ENCODE results near the gene CCDC28B.
"Not testable (repeated sequence)": the region's sequence is repeated elsewhere in the genome, so short reads cannot be mapped to it uniquely, and the experiment has no call there.

Gene CCDC28B

DNA sequence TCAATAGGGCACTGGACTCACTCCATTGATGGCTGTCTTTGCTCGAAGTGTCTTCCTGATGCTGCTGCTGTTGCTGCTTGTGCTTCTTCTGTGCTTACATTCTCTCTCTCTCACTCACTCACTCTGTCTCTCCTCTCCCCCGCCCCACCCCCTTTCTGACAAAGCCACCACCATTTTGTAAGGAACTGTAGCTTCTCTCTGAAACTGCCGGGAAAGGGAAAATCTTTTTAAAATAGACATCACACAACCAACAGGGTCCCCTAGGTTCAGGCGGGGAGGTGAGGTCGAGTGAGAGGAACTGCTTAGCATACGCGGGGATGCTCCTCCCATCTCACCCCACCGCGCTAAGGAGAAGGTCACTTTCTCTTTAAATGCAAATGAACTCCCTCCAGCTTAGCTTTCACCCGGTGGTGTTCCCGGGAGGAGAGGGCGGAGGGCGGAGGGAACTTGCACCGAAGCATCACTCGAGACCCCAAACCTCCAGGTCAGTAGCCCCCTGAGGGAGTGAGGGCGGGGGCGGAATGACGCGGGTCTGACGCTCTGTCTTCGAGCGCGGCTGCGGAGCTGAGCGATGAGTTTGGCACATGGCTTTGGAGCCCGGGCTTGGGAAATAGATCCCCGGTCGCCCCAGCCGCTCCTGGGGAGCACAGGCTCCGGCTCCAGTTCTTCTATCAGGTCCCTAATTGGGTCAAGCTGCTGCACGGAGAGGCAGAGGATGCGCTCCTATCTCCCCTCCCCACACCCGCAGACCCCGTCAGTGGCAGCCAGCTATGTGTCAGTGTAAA lies at the start of gene CCDC28B:
Gene CCDC28B, plus strand, starts transcription at position 370 of the 785 bp plus-strand sequence. CDS start 1,341 bp downstream, outside the sequence.
- DNase-seq (ENCODE audit: low read depth), result no peak

DNA sequence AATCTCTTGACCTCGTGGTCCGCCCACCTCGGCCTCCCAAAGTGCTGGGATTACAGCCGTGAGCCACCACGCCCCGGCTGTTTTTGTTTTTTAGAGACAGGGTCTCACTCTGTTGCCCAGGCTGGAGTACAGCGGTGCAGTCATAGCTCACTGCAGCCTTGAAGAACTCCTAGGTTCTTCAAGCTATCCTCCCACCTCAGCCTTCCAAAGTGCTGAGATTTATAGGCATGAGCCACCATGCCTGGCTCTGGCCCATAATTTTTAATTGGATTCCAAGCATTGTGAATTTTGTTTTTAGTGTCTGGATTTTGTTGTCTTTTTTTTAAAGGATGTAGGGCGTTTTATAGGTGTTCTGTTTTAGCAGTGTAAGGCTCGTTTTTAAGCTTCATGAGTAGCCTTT lies 49.5 kb upstream of the CCDC28B start:
- DNase-seq (ENCODE audit: low read depth), result no peak
- no peak overlapping the region for H3K4me3 ChIP-seq (ENCODE audit: control insufficient read depth, low read depth, low read length)
- TF ChIP-seq, protein P1, sequence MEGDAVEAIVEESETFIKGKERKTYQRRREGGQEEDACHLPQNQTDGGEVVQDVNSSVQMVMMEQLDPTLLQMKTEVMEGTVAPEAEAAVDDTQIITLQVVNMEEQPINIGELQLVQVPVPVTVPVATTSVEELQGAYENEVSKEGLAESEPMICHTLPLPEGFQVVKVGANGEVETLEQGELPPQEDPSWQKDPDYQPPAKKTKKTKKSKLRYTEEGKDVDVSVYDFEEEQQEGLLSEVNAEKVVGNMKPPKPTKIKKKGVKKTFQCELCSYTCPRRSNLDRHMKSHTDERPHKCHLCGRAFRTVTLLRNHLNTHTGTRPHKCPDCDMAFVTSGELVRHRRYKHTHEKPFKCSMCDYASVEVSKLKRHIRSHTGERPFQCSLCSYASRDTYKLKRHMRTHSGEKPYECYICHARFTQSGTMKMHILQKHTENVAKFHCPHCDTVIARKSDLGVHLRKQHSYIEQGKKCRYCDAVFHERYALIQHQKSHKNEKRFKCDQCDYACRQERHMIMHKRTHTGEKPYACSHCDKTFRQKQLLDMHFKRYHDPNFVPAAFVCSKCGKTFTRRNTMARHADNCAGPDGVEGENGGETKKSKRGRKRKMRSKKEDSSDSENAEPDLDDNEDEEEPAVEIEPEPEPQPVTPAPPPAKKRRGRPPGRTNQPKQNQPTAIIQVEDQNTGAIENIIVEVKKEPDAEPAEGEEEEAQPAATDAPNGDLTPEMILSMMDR (IDR thresholded peaks at IDR 0.05; ENCODE audit: control insufficient read depth, insufficient read depth, low read depth, low read length, missing control alignments), result no peak

More for the DNA sequence above, at the start of gene CCDC28B:
- TF ChIP-seq, protein P1 (IDR thresholded peaks at IDR 0.05; ENCODE audit: control insufficient read depth, insufficient read depth, low read depth, low read length, missing control alignments), result no peak
- H3K4me3 ChIP-seq (ENCODE audit: control insufficient read depth, low read depth, low read length), result peak within 1 kb of the TSS; percentile 63

DNA sequence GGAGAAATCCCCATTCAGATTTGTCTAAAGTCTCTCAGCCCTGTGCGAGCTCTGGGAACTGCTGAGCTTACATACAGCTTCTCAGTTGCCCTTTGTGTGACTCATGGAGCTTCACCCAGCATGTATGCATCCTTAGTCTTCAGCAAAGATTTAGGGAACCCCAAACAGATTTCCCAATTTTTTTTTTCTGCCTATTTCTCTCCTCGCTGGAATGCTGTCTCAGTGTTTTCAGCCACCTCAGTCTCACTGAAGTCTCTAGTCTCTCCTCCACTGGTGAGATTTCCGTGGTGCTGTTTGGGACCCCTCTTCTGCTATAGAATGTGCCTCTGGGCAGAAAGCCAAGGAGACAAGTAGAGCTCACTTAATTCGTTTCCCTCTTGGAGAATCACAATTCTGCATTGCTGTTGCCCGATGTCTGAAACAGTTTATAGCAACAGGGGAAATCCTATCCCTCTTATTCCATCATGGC lies 49.0 kb upstream of the CCDC28B start:
- H3K4me3 ChIP-seq (ENCODE audit: control insufficient read depth, low read depth, low read length), result no peak overlapping the region
- DNase-seq (ENCODE audit: low read depth), result peak; percentile 27
- TF ChIP-seq, protein P1 (IDR thresholded peaks at IDR 0.05; ENCODE audit: control insufficient read depth, insufficient read depth, low read depth, low read length, missing control alignments), result no peak

DNA sequence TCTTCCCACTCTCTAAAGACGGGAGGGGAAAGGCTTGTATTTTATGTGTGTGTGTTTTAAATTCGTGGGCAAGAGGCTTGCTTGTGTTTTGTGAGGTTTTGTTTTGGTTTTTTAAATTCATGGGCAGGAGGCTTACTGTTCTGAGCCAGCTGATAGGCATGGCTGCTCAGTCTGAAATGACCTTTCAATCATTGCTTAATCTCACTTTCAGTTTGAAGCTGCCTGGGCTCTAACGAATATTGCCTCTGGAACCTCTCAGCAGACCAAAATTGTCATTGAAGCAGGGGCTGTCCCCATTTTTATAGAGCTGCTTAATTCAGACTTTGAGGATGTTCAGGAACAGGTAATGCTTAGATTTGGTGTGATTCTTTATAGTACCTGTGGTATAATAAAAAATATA lies 41.2 kb upstream of the CCDC28B start:
- TF ChIP-seq, protein P1 (IDR thresholded peaks at IDR 0.05; ENCODE audit: control insufficient read depth, insufficient read depth, low read depth, low read length, missing control alignments), result no peak
- no peak overlapping the region for H3K4me3 ChIP-seq (ENCODE audit: control insufficient read depth, low read depth, low read length)
- no peak for DNase-seq (ENCODE audit: low read depth)

DNA sequence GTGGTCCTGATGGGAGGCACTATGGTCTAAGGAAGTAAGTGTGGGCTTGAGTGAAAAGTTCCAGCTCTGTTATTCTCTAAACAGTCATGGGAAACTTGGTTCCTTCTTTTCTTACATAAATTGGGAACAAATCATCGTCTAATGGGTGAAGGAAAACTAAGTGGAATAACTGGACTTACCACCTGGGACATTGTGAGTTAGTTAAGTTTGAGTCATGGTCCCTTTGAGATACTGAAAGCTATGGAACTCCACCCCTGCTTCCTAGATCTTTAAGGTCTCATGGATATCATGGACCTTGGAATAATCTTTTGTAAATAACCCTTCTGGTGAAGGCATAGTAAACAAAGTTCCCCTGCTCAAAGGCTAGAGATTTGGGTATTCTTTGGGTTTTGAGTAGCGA lies 37.0 kb upstream of the CCDC28B start:
- H3K4me3 ChIP-seq (ENCODE audit: control insufficient read depth, low read depth, low read length), result no peak overlapping the region
- DNase-seq (ENCODE audit: low read depth), result no peak
- TF ChIP-seq, protein P1 (IDR thresholded peaks at IDR 0.05; ENCODE audit: control insufficient read depth, insufficient read depth, low read depth, low read length, missing control alignments), result no peak

DNA sequence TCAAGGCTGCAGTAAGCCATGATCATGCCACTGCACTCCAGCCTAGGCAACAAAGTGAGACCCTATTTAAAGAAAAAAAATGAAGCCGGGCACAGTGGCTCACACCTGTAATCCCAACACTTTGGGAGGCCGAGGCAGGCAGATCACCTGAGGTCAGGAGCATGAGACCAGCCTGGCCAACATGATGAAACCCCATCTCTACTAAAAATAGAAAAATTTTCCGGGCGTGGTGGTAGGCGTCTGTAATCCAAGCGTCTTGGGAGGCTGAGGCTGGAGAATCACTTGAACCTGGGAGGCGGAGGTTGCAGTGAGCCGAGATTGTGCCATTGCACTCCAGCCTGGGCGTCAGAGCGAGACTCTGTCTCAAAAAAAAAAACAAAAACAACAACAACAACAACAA lies 34.8 kb upstream of the CCDC28B start:
- not testable (repeated sequence) for DNase-seq (ENCODE audit: low read depth); H3K4me3 ChIP-seq (ENCODE audit: control insufficient read depth, low read depth, low read length)

DNA sequence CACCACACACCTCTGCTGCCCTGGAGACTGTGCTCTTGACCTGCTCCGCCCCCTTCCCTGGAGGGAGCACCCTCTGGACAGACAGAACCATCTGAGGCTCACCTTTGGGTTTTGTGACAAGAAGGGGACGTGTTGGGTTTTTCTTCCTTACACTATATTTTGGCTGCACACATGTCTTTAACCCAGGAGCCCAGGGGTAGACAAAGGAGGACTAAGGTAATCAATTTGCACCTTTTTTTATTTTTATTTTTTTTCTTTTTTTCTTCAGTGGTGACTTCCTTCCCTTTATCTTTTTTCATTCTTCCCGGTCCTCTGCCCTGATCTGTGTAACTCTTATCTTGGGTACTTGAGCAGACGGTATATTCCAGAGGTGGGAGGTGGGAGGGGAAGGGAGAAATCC lies 29.4 kb upstream of the CCDC28B start:
- no peak overlapping the region for H3K4me3 ChIP-seq (ENCODE audit: control insufficient read depth, low read depth, low read length)
- TF ChIP-seq, protein P1 (IDR thresholded peaks at IDR 0.05; ENCODE audit: control insufficient read depth, insufficient read depth, low read depth, low read length, missing control alignments), result no peak
- no peak for DNase-seq (ENCODE audit: low read depth)

Measured in AG09309 (cell line).